Measurements from ENCODE around the gene JAM2. TPM values are rescaled to one million over a fixed set of nuclear protein-coding genes. Genes with fewer than 3 reads are reported as not detected.

Gene JAM2
- total RNA-seq, 2 experiments from 2014 or later = 1.5 TPM

DNA sequence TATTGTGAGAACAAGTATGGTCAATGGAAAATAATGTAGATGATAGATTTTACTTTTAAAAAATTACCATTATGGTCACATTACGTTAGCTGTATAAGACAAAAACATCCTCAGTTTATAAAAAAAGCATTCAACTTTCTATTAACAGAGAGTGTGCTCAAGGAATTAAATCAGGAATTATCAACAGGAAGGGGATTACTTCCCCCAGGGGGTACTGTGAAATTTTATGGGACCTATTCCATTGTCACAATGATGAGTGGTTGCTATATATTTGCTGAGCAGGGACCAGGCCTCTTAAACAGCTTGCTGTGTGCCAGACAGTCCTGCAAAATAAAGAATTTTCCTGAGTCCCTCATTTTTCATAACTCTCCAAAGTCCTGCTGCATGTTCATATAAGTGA, 21.2 kb downstream of the JAM2 start:
- H3K4me3 Mint-ChIP-seq = no peak overlapping the region
- H3K9me3 Mint-ChIP-seq = no peaks in the 10 kb centered on the region
- intact Hi-C loops (cut with micrococcal nuclease) = no loop called here
- no peak overlapping the region for H3K27ac Mint-ChIP-seq
- no peaks in the 10 kb centered on the region for H3K36me3 Mint-ChIP-seq (ENCODE audit: low read depth)
- CTCF ChIA-PET = interaction anchor here (1.0 kb wide), 1 partner anchor 23 kb away, joined by 3 read pairs; no protein-coding TSS in a partner anchor
- ATAC-seq = no peak
- no peak for DNase-seq
- POLR2A ChIA-PET = no interaction called here
- no peaks in the 10 kb centered on the region for H3K27me3 Mint-ChIP-seq
- no peaks in the 10 kb centered on the region for H3K4me1 Mint-ChIP-seq (ENCODE audit: low read depth)
- TF ChIP-seq, protein P1, sequence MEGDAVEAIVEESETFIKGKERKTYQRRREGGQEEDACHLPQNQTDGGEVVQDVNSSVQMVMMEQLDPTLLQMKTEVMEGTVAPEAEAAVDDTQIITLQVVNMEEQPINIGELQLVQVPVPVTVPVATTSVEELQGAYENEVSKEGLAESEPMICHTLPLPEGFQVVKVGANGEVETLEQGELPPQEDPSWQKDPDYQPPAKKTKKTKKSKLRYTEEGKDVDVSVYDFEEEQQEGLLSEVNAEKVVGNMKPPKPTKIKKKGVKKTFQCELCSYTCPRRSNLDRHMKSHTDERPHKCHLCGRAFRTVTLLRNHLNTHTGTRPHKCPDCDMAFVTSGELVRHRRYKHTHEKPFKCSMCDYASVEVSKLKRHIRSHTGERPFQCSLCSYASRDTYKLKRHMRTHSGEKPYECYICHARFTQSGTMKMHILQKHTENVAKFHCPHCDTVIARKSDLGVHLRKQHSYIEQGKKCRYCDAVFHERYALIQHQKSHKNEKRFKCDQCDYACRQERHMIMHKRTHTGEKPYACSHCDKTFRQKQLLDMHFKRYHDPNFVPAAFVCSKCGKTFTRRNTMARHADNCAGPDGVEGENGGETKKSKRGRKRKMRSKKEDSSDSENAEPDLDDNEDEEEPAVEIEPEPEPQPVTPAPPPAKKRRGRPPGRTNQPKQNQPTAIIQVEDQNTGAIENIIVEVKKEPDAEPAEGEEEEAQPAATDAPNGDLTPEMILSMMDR (IDR thresholded peaks at IDR 0.05) = no peak

DNA sequence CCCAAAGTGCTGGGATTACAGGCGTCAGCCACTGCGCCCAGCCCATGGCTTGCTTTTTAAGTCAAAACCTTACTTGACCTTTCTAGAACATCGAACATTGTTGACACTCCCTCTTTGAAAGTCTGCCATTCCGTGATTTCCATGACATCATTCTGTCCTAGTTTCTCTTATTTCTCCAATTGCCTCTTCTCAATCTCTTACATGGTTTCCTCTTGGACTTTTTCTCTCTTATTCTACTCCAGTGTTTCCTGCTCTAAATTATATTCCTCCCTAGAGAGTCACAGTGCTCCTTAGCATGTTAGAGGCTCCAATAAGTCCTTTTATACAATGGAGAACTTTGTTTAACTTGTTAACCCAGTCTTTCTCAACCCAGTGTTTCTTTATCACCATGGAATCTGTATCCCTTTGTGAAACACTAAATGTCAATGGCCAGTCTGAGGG, 25.5 kb downstream of the JAM2 start:
- ATAC-seq = no peak
- TF ChIP-seq, protein P1 (IDR thresholded peaks at IDR 0.05) = no peak
- Mint-ChIP-seq H3K27ac (no peak overlapping the region), H3K36me3 (ENCODE audit: low read depth) (no peaks in the 10 kb centered on the region), H3K4me3 (no peak overlapping the region), H3K9me3 (no peaks in the 10 kb centered on the region), H3K4me1 (ENCODE audit: low read depth) (no peaks in the 10 kb centered on the region), H3K27me3 (peaks cover 3% of the 10 kb centered on the region)
- intact Hi-C loops (cut with micrococcal nuclease) = no loop called here
- POLR2A ChIA-PET = no interaction called here
- DNase-seq = no peak
- CTCF ChIA-PET = no interaction called here

DNA sequence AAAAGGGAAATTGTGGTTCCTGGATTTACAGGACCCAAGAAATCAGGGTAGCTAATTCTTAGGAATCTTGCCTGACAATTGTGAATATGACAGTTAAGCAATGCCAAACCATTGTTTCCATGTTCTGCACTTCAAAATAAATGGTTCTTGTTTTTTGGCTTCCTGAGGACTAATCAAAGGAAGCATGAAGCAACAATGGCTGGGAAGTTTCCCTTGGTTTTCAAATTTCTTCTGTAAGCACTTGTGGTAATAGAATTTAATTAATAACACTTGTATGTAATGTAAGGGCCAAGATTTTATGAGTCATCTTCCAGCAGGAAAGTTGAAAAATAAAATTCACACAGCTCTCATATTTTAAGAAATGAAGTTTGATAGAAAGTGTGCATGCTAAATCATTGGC, 31.7 kb downstream of the JAM2 start:
- Mint-ChIP-seq H3K4me3 (no peak overlapping the region), H3K36me3 (ENCODE audit: low read depth) (no peaks in the 10 kb centered on the region)
- POLR2A ChIA-PET = no interaction called here

DNA sequence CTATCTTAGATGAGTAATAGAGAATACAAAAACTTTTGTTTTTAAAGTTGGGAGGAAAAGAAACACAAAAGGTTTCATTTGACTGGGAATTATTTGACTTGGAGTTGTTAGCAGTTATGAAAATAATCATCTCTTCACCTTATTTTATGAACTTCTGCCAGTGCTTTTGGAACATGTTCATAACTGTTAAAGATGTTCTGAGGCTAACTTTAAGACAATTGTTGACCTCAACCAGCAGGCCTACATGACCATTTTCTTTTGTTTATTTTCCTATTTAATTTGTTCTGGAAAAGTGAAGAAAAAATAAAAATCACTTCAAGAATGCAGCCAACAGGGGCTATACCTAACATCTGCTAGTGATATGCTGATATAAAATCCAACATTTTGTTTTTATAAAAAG, 37.4 kb downstream of the JAM2 start:
- Mint-ChIP-seq H3K9me3 (no peaks in the 10 kb centered on the region), H3K4me3 (no peak overlapping the region), H3K4me1 (ENCODE audit: low read depth) (no peaks in the 10 kb centered on the region), H3K27me3 (peaks cover 2% of the 10 kb centered on the region), H3K36me3 (ENCODE audit: low read depth) (no peaks in the 10 kb centered on the region), H3K27ac (no peak overlapping the region)
- TF ChIP-seq, protein P1 (IDR thresholded peaks at IDR 0.05) = no peak
- ATAC-seq (no peak), DNase-seq (no peak)
- intact Hi-C loops (cut with micrococcal nuclease) = no loop called here
- POLR2A ChIA-PET = no interaction called here
- CTCF ChIA-PET = interaction anchor here (1.1 kb wide), 1 partner anchor 68 kb away, joined by 4 read pairs; no protein-coding TSS in a partner anchor

More for the DNA sequence above, 31.7 kb downstream of the JAM2 start:
- Mint-ChIP-seq H3K27ac (no peak overlapping the region), H3K27me3 (peaks cover 4% of the 10 kb centered on the region), H3K9me3 (no peaks in the 10 kb centered on the region), H3K4me1 (ENCODE audit: low read depth) (no peaks in the 10 kb centered on the region)
- TF ChIP-seq, protein P1 (IDR thresholded peaks at IDR 0.05) = no peak
- ATAC-seq (no peak), DNase-seq (no peak)
- intact Hi-C loops (cut with micrococcal nuclease) = no loop called here
- CTCF ChIA-PET = no interaction called here

DNA sequence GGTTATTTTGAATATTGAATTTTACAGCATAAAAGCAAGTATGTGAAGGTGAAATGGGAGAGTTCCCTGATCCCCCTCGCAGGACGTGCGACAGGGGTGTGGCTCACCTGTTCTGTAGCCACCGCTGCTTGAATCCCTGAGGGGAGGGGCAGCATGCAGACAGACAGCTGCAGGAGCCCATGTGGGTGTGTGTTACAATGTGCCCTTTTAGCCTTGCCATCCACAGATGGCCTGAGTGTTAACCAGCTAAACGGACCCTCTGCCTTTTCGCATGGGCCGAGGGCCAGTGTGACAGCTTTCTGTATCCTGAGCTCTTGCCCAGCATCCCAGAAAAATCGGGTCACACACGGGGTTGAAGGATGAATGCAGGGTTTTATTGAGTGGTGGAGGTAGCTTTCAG, 43.3 kb downstream of the JAM2 start:
- DNase-seq (no peak), ATAC-seq (no peak)
- ChIA-PET CTCF (interaction anchor here (1.4 kb wide), 1 partner anchor 19 kb away, joined by 5 read pairs; no protein-coding TSS in a partner anchor), POLR2A (no interaction called here)
- H3K27me3 Mint-ChIP-seq = peaks cover 2% of the 10 kb centered on the region
- no peaks in the 10 kb centered on the region for H3K36me3 Mint-ChIP-seq (ENCODE audit: low read depth)
- TF ChIP-seq, protein P1 (IDR thresholded peaks at IDR 0.05) = no peak
- H3K27ac Mint-ChIP-seq = no peak overlapping the region
- no peaks in the 10 kb centered on the region for H3K4me1 Mint-ChIP-seq (ENCODE audit: low read depth)
- no peak overlapping the region for H3K4me3 Mint-ChIP-seq
- H3K9me3 Mint-ChIP-seq = no peaks in the 10 kb centered on the region
- intact Hi-C loops (cut with micrococcal nuclease) = no loop called here

Measured in activated CD8-positive, alpha-beta T cell treated with anti-CD3 and anti-CD28 coated beads for 36 hours (primary cell).